Stimulated activated CD4-positive, alpha-beta T cell treated with anti-CD3 and anti-CD28 coated beads, TNF-alpha, amount 100 ng/mL, for 24 hours (primary cell): ENCODE measurements around the gene VPS11.

Experiments
- DNase-seq, 3 experiments: peaks; one replicate each; pipeline ENCODE4 v3.0.0-alpha.2; 2020; ENCODE audit warnings: low read depth in 3 of 3

Gene VPS11

DNA sequence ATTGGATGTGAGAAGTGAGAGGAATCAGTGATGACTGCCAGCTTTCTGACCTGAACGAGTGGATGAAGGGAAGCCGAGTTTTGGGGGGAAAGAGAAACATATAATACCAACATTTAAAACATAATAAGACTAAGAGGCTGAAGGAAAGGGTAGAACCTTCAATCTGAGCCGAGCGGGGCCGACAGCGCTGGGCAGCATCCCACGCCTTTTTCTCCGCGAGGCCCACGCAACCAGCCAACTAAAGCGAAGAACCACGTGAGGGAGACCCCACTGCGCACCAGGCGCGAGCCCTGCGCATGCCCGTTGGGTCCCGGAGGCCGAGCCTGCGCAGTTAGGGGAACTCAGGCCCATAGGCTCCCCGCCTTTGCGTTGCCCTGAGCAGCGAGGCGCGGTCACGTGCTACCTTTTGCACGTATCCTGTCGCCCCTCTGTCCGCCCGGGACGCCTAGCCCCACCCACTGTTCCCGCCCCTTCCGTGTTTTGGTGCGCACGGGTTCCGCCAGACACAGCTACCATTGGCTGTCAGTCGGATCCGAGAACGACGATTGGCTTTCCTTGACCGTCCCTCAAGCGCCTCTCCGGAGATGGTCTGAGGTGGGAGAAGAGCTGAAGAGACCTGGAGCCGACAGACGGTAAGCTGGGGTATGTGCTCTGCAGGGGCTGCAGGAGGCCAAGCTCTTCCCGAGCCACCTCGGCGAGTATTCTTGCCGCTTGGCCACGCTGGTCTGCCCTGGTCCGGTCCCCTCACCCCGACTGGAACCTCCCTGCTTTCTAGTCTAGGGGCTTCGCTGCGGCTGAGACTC lies 53.6 kb downstream of the VPS11 start, which contains the start of gene HINFP:
TSS of gene HINFP (plus strand) at position 573 of the 803 bp plus-strand sequence. CDS start 5,365 bp downstream, outside the sequence.
- DNase-seq: peak; percentile 100

DNA sequence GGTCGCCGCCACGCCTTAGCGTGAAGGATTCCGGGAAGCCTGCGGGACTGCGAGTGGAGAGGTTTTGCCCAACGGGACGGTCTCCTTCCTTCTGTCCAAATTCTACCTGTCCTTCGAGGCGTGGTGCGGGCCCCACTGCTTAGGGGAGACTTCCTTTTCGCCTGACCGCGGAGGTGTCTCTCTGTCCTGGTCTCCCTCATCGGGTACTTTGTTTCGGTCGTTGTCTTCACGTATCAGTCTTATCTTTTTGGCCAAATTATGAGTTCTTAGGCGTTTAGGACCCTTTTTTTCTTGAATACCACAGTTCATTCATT lies 54.1 kb downstream of the VPS11 start:
- DNase-seq: no peak

DNA sequence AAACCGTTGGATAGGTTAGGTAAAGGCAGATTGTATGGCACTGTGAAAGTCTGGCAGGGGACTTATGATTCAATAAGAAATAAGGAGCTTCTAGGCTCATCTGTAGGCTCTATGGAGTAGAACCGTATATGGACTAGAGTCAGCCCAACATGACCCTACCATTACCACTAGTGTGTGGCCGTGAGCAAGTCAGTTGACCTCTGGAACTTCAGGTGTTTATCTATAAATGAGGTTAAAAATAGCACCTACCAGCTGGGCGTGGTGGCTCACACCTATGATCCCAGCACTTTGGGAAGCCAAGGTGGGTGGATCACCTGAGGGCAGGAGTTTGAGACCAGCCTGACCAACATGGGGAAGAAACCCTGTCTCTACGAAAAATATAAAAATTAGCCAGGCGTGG lies 58.2 kb downstream of the VPS11 start:
- DNase-seq: no peak

DNA sequence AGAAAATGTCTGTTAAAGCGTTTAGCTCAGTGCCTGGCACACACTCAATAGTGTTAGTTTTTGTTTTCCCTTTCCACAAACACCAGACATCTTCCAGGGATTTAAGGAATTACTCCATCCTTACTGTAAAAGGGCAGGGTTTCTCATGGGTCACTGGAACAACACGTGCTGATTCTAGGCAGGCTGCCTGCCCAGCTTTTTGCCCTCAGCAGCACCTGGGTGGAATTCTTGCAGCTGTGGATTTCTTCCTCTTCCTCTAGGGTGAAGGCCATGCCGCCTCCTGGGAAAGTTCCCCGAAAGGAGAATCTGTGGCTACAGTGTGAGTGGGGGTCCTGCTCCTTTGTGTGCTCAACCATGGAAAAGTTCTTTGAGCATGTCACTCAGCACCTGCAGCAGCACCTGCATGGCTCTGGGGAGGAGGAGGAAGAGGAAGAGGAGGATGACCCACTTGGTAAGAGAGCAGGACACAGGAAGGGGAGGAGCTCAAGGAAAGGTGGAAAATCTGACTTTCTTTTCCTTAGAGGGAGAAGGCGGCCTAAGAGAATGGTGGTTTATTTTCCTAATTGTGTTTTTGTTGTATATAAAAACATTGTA lies 59.2 kb downstream of the VPS11 start:
- no peak for DNase-seq

DNA sequence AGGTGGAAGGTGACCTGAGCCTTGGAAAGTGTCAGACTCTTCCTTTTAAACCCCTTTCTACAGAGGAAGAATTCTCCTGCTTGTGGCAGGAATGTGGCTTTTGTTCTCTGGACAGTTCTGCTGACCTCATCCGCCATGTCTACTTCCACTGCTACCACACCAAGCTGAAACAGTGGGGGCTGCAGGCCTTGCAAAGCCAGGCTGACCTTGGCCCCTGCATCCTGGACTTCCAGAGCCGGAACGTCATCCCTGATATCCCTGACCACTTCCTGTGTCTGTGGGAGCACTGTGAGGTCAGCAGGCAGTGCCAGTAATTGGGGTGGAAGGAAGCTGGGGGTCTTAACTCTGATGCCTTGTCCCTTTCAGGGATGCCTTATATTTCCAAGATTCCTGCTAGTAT lies 63.0 kb downstream of the VPS11 start:
- DNase-seq: no peak
